HG03139 (cell line): Measurements from ENCODE around the gene GPATCH1.
"Not testable (repeated sequence)": the region's sequence is repeated elsewhere in the genome, so short reads cannot be mapped to it uniquely, and the experiment has no call there.

Source experiments
- ATAC-seq: cut with Tn5 transposase; IDR thresholded peaks from one replicate; pipeline ENCODE4 v1.9.1; 2021; ENCODE audit not compliant: unreplicated experiment

Gene GPATCH1

DNA sequence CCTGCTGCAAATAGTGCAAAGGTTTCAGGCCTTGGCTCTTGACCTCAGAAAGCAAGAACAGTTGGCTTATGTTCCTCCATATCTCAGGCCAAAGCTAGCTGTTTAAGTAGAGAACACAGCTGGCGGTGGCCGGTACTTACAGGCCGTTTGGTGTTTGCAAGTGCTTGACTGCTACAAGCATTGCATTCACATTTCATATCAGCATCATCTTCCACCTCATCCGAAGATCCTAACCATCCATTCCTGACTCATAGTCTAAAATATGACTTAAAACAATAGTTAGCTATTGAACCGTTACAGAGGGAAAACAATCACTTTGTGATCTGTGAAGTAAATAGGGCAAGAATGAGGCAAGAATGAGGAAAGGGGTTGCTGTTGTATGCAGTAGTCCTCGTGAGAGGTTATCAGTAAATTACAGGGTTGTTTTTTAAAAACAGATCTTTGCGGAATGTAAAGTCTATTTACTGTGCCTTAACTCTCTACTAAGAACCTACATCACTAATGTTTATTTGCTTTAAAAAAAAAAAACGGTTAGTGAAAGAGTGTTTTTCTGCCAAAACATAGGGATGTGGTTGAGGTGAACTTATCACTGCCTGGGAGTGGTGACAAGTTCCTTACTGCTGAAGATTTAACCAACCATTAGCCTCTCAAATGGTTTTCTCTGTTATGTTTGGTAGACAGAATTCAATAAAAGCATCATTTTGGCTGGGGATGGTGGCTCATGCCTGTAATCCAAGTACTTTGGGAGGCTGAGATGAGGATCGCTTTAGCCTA is 29.3 kb downstream of the GPATCH1 start:
- ATAC-seq = no peak

DNA sequence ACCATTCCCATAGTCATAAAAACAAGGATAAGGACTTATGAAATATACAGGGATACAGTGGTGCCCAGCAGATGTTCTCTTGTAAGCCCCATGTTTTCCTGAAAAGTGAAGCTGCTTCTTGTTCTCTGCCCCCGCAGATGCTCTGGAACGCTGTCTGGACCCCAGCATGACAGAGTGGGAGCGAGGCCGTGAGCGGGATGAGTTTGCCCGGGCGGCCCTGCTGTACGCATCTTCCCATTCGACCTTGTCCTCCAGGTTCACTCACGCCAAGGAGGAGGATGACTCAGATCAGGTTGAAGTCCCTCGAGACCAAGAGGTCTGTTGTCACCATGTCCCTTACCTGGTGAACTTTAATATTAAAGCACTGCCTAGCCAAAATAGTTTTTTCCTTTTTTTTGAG is 30.6 kb downstream of the GPATCH1 start:
- no peak for ATAC-seq

DNA sequence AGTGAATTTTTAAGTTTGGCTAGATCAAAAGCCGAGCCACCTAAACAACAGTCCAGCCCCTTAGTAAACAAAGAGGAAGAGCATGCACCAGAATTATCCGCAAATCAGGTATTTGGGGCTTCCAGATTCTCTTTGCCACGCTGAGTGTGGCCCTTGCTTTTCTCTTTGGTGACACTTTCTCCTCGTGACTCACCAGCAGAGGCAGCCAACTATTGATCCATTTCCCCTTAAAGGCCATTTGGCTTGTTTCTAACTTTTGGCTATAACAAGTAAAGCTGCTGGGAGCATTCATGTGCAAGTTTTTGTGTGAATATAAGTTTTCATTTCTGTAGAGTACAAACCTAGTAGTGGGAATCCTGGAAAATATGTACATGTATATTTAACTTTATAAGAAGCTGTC is 33.3 kb downstream of the GPATCH1 start:
- ATAC-seq = no peak

DNA sequence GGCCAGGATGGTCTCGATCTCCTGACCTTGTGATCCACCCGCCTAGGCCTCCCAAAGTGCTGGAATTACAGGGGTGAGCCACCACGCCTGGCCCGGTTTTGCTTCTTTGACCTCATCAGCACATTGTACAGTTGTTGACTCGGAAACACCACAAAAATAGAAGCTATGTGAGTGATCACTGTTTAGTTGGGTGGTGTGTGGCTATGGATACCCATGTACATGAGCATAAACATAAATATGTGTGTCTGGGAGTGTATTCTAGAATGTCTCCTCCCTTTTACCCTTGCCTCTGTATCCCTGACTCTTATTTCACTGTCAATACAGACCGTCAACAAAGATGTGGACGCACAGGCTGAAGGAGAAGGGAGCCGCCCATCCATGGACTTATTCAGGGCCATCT is 36.5 kb downstream of the GPATCH1 start:
- no peak for ATAC-seq

DNA sequence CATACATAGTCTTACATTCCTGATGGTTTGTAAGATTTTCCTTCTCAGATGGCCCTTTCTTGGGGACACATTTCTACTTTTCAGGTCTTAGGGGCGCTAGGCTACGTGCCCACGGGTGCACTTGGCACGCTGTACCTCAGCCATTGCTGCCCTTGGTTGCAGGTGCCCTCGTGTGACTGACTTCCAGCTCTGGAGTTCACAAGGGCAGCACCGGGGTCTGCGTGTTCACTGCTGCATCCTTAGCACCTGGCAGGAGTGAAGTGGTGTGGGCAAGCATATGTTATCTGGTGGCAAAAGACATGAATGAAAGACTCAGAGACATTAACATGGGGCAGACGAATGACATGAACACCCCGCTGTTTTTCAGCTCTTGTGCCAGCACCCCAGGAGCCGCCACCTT is 37.7 kb downstream of the GPATCH1 start:
- no peak for ATAC-seq

DNA sequence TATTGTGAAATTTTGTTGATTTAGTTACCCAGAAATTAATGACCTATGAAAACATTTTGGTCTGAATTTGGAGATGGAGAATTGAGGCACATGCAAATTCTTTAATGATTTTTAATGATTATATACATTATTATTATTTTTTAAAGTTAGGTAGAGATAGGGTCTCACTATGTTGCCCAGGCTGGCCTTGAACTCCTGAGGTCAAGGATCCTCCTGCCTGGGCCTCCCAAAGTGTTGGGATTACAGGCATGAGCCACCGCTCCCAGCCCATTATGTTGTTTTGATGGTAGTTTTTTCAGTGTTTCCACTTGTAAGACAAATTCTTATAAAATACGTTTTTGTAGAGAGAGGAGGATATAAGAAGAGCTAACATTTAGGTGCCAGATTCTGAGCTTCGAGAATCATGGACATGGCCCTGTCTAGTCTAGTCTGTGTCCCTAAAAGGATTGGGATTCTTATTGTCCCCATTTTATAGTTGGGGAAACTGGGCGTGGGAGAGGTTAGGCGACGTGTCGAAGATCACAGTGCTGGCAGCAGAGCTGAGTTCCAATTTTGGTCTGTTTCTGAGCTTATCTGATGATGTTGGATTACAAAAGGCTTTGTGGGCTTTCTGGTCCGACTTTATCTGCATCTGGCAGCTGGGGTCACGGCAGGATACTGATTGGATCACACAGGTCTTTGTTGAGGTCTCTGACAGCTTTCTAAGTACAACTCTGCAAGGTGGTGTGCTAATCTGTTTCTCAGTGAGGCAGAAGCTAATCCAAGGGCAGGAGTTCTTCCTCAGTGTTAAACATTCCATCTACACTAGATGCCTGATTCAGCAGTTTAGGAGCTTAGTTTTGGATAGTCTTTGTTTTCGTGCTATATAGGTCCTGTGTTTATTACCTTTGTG is 43.5 kb downstream of the GPATCH1 start:
- ATAC-seq = no peak

DNA sequence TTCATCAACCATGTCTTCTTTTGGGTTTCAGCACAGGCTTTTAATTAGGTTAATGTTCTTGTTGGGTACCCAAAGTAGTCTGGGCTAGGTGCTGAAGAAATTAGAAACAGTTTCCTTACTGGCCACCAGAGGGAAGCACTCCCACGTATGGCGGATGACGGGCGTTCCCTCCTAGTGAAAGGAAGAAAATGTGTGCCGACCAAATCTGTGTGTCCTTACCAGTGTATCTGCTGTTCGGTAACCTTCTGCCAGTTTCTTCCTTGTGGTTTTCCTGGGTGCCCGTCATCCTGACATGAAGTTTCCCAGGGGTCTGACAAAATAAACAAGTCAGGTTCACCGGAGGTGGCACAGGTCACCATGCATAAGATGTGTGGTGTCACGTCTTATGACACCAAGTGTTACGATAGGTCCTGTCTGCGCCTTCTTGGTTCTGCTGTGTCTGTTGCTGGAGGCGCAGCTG is 45.0 kb downstream of the GPATCH1 start:
- no peak for ATAC-seq

DNA sequence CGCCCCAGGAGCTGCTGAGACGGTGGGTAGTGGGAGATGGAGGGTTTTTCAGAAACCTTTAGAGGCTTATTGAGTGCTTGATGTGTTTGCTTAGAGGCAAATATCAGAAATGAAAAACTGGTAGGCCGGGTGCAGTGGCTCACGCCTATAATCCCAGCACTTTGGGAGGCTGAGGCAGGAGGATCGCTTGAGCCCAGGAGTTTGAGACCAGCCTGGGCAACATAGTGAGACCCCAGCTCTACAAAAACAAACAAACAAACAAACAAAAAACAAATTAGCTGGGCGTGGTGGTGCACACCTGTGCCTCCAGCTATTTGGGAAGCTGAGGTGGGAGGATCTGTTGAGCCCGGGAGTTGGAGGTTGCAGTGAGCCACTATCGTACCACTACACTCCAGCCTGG is 45.7 kb downstream of the GPATCH1 start:
- ATAC-seq = not testable (repeated sequence)

DNA sequence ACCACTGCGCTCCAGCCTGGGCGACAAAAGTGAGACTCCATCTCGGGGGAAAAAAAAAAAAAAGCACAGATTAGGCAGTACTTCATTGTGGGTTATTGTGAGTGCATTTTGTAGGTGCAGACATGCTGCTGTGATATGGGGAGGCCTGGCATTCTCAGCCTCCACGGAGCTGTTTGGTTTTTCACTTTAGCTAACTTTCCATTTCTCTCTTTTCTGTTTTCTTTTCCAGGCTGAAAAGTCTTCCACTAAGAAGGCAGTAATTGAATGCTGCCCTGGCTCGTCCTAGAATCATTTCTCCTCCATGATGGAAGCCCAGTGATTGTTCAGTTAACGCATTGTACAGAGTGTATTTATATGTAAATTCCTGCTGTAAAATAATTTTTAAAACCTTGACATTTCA is 48.9 kb downstream of the GPATCH1 start:
- no peak for ATAC-seq

DNA sequence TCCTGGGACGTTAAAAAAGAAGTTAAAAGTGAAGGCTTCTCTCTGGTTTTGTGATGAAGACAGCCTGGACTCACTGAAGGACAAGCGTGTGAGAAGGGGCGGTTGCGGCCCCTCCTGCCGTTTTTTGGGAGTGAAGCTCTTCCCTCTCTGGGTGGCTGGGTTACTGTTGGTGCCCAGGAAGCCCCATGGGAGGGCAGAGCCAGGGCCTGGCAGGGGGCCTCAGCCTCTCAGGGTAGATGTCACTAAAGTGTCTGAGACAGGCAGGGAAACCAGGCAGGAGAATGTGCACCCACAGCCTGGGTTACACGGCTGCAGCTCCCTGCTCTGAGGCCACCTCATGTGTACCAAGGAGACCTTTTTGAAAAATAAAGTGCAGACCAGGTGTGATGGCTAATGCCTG is 49.5 kb downstream of the GPATCH1 start:
- ATAC-seq = no peak

DNA sequence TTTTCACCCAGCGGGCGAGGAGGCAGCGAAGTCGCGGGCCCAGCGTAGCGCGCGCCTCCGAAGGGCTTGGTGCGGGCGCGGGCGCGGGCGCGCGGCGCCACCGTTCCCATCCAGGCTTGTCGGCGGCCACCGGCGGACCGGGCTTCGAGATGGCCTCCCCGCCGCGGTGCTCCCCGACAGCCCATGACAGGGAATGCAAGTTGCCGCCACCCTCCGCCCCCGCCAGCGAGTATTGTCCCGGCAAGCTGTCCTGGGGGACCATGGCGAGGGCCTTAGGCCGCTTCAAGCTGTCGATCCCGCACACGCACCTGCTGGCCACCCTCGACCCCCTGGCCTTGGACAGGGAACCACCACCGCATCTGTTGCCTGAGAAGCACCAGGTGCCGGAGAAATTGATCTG is 51.0 kb downstream of the GPATCH1 start, which contains the start of gene WDR88:
Gene WDR88 (plus strand): TSS at position 94 of the 400 bp plus-strand sequence. CDS start 56 bp downstream, at position 150.
- no peak for ATAC-seq

DNA sequence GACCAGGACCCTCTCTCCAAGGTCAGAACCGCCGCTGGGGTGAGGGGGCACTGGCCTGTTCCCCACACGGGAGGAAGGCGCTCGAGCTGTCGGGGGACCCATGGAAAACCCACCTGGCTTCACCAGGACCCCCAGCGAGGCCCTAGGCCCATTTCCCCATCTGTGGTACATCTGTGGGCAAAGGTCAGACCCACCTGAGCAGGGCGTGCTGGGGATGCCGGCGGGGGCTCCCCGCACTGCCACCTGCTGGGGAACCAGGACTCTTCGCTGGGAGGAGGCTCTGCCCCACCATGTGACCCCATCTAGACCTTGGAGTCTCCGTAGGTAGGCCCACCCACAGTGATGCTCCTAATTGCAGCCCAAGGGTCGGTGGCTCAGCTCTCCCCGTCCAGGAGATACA is 51.4 kb downstream of the GPATCH1 start:
- no peak for ATAC-seq

DNA sequence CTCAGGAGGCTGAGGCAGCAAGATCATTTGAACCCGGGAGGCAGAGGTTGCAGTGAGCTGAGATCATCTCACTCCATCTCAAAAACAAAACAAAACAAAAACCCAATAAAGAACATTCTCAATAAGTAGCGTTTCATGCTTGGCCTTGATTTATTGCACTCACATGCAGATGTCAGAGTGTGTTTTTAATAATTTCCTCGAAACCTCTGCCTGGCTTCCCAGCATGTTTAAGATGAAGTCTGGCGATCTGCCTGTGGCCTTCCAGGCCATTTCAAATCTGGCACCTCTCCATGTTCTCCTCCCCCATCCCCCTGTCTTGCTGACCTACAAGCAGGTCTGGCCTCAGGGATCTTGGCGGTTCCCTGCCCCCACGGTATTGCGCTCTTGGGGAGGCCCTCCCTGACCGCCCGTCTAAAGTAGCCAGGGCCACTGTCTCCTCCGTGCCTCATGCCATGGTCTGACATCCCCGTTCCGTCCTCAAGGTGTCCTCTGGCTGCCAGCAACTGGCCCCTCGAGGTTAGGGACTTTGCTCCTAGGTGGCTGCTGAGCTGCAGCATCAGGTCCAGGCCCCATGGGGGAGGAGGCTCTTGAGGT is 52.6 kb downstream of the GPATCH1 start:
- ATAC-seq = no peak

DNA sequence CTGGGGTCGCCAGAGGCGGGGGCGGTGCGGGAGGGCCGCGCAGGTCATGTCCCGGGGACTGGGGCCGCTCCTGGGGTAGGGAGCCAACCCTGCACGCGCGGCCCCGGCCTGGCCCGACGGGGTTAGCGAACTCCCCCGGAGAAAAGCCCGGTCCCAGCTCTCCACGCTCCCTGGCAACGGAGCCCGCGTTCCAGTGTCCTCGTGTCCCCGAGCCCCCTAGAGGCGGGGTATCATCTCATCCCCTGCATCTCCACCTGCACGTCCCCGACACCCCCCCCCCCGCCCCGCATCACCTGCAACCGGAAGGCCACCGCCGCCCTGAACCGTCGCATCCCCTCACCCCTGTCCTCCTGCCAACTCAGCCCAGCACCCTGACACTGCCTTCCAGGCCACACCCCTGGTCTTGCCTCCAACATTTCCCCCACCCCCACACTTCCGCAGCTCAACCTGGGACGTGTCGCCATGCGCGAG is 53.6 kb downstream of the GPATCH1 start:
- ATAC-seq = no peak

DNA sequence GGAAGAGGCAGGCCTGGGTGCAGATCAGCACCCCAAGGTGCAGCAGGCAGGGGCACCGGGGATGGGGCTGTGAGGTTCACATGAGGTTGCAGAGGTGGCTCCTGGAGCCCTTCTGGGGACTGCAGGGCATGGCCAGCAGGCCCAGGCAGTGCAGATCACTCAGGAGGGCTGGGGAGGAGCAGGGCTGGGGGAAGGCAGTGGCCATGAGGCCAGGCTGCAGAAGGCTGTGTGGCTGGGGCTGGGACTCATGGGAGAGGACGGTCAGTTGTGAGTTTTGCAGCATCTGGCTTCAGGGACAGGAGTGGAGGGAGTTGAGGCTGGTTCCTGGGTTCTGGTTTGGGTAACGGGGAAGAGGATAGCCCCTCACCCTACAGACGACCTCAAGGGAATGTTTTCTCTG is 58.2 kb downstream of the GPATCH1 start:
- ATAC-seq = no peak

DNA sequence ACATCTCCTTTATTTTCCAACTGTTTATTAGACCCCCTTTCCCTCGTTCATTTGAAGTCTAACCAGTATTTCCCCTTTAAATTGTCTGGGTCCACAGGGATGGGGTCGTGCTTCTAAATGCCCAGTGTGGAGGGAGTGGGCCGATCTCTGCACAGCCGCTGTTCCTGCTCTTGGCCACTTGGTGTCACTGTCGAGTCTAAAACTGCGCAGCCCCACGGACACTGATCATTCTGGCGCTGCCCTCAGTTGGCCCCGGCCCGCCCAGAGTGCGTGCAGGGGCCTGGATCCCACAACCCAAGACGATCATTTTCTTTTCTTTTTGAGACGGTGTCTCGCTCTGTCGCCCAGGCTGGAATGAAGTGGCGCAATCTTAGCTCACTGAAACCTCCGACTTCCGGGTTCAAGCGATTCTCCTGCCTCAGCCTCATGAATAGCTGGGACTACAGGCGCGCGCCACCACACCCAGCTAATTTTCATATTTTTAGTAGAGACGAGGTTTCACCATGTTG is 63.0 kb downstream of the GPATCH1 start:
- no peak for ATAC-seq

DNA sequence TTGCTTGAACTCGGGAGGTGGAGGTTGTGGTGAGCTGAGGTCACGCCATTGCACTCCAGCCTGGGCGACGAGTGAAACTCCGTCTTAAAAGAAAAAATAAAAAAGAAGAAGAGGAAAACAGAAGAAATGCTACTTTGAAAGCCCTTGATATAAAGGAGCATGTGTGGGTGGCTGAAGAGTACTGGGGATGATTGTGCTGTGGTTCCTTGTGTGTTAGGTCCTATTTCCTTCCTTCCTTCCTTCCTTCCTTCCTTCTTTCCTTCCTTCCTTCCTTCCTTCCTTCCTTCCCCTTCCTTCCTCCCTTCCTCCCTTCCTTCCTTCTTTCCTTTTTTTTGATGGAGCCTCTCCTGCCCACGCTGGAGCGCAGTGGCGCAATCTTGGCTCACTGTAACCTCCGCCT is 65.2 kb downstream of the GPATCH1 start:
- ATAC-seq = no peak

DNA sequence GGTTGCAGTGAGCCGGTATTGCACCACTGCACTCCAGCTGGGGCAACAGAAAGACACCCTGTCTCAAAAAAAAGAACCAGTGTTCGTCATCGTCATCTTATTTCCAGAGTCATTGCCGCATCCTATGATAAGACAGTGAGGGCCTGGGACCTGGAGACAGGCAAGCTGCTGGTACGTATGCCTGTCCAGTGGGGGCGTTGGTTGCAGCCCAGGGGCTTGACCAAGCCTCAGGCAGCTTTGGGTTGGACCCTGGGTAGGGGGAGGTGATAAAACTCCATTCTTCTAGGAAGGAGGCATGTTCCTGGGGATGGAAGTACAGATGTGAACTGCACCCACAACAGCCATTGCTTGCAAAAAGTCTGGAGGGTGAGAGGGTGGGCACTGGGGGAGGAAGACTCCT is 66.6 kb downstream of the GPATCH1 start:
- ATAC-seq = no peak

DNA sequence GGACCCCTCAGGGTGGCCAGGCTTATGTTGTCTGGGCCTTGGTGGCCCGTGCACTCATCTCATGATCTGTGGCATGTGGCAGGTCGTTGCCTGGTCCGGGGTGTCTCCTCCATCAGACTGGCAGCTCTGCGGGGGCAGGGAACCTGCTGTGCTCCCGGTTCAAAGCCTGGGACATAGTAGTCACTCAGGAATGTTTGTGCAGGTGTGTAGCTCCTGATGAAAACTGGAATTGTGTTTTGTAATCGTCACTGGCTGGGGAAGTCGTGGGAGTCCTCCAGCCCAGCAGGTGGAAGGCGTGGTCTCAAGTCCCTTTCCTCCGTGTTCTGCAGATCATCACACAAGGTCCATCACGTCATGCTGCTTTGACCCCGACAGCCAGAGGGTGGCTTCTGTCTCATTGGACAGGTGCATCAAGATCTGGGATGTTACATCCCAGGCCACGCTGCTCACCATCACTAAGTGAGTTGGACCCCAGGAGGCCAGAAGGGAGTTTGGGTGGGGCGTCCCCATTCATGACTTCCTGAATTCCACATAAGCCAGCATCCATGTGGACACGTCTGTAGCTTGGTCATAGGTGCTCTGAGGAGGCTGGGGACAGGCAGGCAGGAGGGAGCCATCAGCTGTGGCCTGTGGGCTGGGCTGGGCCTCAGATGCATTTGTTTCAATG is 70.0 kb downstream of the GPATCH1 start:
- no peak for ATAC-seq

DNA sequence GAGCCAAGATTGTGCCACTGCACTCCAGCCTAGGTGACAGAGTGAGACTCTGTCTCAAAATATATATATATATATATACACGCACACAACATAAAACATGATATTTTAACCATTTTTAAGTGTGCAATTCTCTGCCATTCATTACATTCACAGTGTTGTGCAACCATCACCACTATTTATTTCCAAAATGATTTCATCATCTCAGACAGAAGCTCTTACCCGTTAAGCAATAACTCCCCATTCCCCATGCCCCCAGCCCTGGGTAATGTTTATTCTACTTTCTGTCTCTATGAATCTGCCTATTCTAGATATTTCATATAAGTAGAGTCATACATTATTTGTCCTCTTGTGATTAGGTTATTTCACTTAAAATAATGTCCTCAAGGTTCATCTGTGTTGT is 71.2 kb downstream of the GPATCH1 start:
- ATAC-seq = no peak

DNA sequence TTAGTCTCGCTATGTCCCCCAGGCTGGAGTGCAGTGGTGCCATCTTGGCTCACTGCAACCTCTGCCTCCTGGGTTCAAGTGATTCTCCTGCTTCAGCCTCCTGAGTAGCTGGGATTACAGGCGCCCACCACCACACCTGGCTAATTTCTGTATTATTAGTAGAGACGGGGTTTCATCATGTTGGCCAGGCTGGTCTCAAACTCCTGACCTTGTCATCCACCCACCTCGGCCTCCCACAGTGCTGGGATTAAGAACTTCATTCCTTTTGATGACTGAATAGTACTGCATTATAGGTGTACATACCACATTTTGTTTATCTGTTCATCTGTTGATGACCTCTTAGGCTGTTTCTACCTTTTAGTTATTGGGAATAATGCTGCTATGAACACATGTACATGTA is 71.6 kb downstream of the GPATCH1 start:
- not testable (repeated sequence) for ATAC-seq
